GM21825 (cell line): Measurements from ENCODE around the gene LENEP.

Experiments
- ATAC-seq: cut with Tn5 transposase; IDR thresholded peaks from one replicate; pipeline ENCODE4 v1.9.1; 2021; ENCODE audit warnings: mild to moderate bottlenecking, moderate library complexity; ENCODE audit not compliant: unreplicated experiment

The LENEP gene

DNA sequence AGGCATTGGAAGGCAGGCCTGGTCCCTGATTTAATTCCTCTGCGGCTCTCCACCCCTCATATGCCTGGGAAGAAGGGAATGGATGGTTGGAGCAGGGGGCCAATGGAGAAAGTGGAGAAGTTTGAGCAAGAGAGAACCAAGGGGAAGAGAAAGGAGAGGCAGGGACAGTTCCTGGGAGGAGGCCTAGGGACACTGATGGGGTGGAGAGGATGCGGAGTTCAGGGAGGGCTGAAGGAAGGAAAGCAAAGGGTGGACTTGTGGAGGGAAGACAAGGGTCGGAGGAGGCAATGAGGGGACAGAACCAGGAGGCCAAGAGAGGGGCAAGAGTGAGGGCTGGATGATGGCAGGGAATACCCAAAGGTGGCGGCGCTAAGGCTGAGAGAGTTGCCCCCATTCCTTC lies 16.4 kb downstream of the LENEP start:
- no peak for ATAC-seq

DNA sequence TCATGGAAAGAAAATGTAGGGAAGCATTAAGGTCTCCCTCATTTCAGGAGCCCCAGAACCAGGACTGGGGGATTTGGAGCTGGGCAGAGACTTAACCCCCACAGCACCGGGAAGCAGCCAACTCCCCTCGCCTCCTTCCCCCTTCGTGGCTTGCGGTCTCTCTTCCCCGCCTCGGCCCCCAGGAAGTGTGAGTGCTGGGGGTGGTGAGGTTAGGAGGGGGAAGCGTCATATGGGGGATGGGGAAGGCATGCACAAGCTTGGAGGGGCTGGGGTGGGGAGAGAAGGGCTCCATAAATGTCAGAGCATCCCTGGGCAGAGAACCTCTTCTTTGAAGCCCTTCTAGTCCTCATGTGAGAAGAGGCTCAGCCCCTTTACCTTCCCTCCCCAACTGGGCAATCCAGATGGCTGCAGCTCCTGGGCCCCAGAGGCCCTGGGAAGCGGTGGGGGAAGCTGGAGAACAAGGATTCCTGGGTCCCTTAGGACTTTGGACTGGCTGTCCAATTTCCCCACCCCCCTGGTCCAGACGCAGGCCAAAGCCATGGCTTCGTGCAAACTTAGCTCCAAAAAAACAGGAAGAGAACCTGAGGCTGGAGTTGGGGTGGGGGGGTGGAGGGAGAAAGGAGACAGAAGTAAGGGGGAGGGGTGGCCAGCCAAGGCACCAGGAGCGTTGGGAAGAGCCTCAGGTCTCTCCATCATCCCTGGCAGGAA lies 17.0 kb downstream of the LENEP start:
- ATAC-seq, result no peak

- ATAC-seq, result no peak
These were observed 17.6 kb downstream of the LENEP start for GRCh38 chr1:155011004-155011416.

DNA sequence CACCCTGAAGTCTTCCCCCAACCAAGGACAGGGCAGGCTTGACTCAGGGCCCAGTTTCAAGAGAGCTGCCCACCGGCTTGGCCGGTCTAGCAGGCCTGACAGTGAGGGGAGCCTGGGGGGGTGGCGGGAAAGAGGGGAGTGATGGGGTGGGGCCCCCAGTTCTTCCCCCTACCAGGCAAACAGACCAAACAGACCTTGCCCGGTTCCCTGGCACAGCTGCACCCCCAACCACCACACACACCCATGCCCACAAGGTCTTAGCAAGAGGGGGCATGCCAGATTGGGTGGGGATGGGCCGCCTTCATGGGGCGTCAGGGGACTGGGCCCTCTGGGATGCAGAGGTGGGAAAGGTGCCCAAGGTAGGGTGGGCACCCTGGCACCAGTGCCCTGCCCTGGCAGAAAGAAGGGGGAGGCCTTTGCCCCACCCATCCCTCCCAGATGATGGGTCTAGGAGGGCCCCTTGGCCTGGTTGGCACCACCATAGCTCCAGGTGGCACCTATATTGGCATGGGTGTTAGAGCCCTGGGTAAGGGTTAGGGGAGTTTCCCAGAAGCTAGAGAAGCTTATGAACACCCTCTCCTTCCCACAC lies 18.1 kb downstream of the LENEP start:
- no peak for ATAC-seq

- no peak for ATAC-seq
These were observed 18.7 kb downstream of the LENEP start for GRCh38 chr1:155012026-155012546.

GRCh38 chr1:155012776-155013602 lies 19.6 kb downstream of the LENEP start:
- ATAC-seq, result no peak

GRCh38 chr1:155013632-155014031 lies 20.2 kb downstream of the LENEP start:
- no peak for ATAC-seq

GRCh38 chr1:155014709-155015508 lies 21.5 kb downstream of the LENEP start:
- ATAC-seq, result no peak

- no peak for ATAC-seq
These were observed 22.3 kb downstream of the LENEP start for GRCh38 chr1:155015527-155016230.

DNA sequence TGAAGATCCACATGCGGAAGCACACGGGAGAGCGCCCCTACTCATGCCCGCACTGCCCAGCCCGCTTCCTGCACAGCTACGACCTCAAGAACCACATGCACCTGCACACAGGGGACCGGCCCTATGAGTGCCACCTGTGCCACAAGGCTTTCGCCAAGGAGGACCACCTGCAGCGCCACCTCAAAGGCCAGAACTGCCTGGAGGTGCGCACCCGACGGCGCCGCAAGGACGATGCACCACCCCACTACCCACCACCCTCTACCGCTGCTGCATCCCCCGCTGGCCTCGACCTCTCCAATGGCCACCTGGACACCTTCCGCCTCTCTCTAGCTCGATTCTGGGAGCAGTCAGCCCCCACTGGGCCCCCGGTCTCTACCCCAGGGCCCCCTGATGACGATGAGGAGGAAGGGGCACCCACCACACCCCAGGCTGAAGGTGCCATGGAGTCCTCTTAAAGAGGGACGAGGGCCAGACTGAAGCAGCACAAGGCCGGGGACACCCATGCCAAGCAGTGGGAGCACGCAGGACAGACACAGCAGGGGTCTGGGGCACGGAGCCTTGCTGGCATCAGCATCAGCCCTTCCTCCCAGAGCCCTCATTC lies 22.9 kb downstream of the LENEP start:
- no peak for ATAC-seq

DNA sequence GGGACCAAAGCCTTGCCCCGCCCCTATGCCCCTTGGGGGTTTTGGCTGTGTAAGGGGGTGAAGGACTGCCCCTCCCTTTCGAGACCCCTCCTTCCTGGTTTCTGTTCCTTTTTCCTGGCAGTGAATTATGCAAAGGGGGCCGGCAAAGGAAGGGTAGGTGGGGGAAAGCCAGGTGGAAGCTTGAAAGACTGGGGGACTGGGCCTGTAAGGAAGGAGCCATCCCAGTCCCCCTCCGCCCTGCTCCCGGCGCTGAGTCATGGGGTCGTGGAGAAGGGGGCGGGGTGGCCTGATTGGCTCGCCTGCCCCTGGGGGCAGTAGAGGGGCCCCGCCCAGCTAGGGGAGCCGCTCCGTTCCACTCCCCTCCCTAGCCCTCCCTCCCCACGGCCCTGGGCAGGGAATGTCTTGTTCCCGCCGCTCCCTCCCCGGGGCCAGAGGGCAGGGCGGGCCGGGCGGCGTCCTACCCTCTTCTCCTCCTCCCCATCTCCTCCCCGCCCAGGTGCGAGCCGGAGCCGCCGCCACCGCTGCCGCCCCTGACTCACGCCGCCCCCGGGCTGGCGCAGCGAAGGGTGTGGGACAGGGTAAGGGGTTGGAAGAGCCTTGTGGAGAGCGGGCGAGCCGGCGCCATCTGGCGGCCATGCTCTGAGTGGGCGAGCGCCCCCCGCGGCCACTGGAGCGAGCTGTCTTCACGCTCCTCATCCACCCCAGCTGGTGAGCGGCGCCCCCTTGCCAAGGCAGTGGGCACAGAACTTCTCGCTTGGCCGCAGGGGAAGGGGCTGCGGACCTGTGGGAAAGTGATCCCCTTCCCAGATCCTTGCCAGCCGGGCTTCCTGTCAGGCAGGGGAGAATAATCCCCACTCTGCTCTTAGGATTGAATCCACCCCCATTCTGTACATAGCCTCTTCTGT lies 23.9 kb downstream of the LENEP start:
- ATAC-seq, result peak; percentile 56

GRCh38 chr1:155017946-155018316 lies 24.5 kb downstream of the LENEP start:
- ATAC-seq, result no peak

DNA sequence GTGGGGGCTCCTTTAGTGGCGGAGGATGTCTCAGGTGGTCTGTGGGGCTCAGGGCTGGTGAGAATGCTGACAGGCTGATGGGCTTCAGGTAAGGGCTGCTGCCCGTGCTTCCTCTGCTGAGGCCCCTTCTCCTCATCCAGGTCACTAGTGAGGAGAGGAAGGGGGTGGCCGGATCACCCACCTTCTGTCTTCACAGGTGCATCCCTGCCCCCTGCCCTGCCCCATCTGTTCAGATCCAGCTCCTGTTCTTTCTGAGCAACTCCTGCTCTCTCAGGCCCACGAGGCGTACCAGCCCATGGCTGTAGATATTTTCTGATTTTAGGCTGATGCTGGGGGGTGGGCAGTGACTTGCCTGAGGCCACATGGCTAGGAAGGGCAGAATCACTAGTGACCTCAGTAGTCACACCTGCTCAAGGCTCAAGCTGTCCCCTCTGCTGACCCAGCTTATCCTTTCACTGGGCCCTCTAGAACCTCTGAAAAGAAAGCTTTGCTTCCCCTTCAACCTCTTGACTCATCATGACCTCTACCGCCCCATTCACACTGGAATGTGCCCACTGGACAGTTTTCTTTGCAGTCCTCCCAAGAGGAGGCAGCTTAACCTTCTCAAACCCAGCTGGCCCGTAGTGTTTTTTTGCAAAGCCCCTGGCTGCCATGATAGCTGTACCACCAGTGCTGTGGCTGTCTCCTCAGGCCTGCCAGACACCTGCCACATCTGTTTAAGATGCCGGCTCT lies 25.4 kb downstream of the LENEP start:
- ATAC-seq, result no peak

- ATAC-seq, result no peak
These were observed 26.2 kb downstream of the LENEP start for GRCh38 chr1:155019377-155020245.

DNA sequence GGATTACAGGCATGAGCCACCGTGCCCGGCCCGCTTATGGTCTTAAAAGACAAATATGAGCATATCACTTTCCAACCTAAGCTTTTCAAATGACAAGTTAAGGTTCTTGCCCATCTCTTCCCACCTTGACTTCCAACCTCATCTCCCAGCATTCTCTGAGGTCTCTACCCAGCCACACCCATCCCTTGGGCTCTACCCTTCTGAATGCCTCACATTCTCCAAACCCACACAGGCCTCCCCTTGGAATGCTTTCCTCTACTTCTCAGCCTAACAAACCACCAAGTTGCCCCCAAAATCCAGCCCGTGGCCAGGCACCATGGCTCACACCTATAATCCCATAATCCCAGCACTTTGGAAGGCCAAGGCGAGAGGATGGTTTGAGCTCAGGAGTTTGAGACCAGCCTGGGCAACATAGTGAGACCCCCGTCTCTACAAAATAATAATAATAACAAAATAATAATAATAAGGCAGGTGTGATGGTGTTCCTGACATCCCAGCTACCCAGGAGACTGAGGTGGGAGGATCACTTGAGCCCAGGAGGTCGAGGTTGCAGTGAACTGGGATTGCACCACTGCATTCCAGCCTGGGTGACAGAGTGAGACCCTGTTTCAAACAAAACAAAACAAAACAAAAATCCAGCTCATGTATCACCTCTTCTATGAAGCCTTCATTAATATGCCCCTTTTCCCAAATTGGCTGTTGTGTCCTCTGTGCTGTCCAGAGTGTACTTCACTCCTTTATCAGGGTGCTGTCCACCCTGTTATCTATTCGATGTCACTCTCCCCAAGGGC lies 28.9 kb downstream of the LENEP start:
- no peak for ATAC-seq

DNA sequence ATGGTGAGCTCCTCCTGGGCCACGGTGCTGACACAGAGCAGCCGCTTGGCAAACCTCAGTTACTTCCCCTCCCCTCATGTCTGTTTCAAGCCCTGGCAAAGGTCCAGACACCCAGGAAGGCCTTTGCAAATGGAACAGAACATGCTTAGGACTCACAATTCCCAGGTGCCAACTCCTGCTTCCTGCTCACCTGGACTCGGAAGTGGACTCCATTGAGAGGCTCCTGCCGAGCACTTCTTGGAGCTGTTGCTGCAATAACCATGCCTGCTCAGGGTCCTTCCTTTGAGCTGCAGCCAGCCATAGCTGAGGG lies 29.5 kb downstream of the LENEP start:
- no peak for ATAC-seq

DNA sequence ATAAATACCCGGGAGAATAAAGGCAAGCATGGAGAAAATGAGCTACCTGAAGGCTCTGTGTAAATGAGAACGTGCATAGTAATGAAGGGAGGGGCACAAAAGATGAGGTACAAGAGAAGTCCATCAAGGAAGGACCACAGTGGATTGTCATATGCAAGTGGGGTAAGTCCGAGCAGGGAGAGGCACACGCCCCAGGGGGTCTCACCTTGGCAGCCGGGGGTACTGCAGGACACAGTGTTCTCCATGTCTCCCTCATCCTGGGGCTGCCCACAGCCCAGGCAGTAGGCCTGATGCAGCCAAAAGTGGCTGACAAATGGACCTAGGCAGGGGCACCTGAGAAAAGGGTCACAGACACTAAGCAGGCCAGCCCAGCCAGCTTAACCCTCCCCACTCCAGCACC lies 30.2 kb downstream of the LENEP start:
- no peak for ATAC-seq
